GM12878 (cell line): ENCODE results near the gene SPG21. TPM values are rescaled to one million over a fixed set of nuclear protein-coding genes. Genes with fewer than 3 reads are reported as not detected.
A peak's percentile ranks its signal among the peaks of the same experiment; 100 is the strongest.

Experiments
- BHLHE40 ChIP-seq, 2 experiments: fragments of 450-650 bp in 1 of 2; IDR thresholded peaks; 2 replicates each; pipeline ENCODE4 v1.6.1; 2011 to 2017; ENCODE audit warnings: low read depth in 2 of 2, borderline replicate concordance in 1 of 2, improper control_type of control experiment in 1 of 2, low read length in 1 of 2, mild to moderate bottlenecking in 1 of 2
- BRCA1 ChIP-seq: IDR thresholded peaks from 2 replicates; pipeline ENCODE4 v1.6.1; 2011; ENCODE audit warnings: low read depth, low read length, improper control_type of control experiment
- CBFB ChIP-seq: IDR thresholded peaks from 2 replicates; pipeline ENCODE4 v1.6.1; 2016; ENCODE audit warnings: antibody characterized with exemption, low read depth
- CREB1 ChIP-seq: IDR thresholded peaks from 2 replicates; pipeline ENCODE4 v1.6.1; 2012; ENCODE audit warnings: low read depth, mild to moderate bottlenecking, inconsistent platforms
- ETV6 ChIP-seq, 2 experiments: fragments of 450-650 bp in 1 of 2; IDR thresholded peaks in 1 of 2; conservative IDR thresholded peaks in 1 of 2; 2 replicates each; pipeline ENCODE4 v1.6.1; 2014; ENCODE audit warnings: antibody characterized with exemption in 1 of 2, borderline replicate concordance in 1 of 2, low read depth in 1 of 2, mild to moderate bottlenecking in 1 of 2, moderate library complexity in 1 of 2
- FOS ChIP-seq: IDR thresholded peaks from 3 replicates; pipeline ENCODE4 v1.6.1; 2011; ENCODE audit warnings: borderline replicate concordance; ENCODE audit not compliant: insufficient read length; ENCODE audit errors: extremely low read depth
- FOXM1 ChIP-seq: IDR thresholded peaks from 2 replicates; pipeline ENCODE4 v1.6.1; 2012; ENCODE audit warnings: low read depth, mild to moderate bottlenecking, inconsistent platforms, low read length, moderate library complexity
- KAT2A ChIP-seq: conservative IDR thresholded peaks from 2 replicates; pipeline ENCODE4 v1.6.1; 2011; ENCODE audit warnings: low read depth, low read length; ENCODE audit not compliant: control insufficient read depth
- NRF1 ChIP-seq: conservative IDR thresholded peaks from 2 replicates; pipeline ENCODE4 v1.6.1; 2011; ENCODE audit warnings: mild to moderate bottlenecking, low read depth, low read length, improper control_type of control experiment
- PML ChIP-seq: IDR thresholded peaks from 2 replicates; pipeline ENCODE4 v1.6.1; 2012; ENCODE audit warnings: low read length, inconsistent platforms
- POLR2AphosphoS2 ChIP-seq: IDR thresholded peaks from 2 replicates; pipeline ENCODE4 v1.6.1; 2011; ENCODE audit warnings: low read depth, mild to moderate bottlenecking, low read length, improper control_type of control experiment, moderate library complexity
- POLR2AphosphoS5 ChIP-seq: IDR thresholded peaks from 2 replicates; pipeline ENCODE4 v1.6.1; 2011; ENCODE audit warnings: mild to moderate bottlenecking, low read length, inconsistent platforms
- POU2F2 ChIP-seq: IDR thresholded peaks from 3 replicates; pipeline ENCODE4 v1.6.1; 2011; ENCODE audit warnings: low read depth, mild to moderate bottlenecking, low read length, borderline replicate concordance
- RELA ChIP-seq: fragments of 450-650 bp; IDR thresholded peaks from 2 replicates; pipeline ENCODE4 v1.8.0; 2014; ENCODE audit warnings: borderline replicate concordance; ENCODE audit not compliant: partially characterized antibody
- SRF ChIP-seq, 2 experiments: IDR thresholded peaks; 2 replicates each; pipeline ENCODE4 v1.6.1; 2011; ENCODE audit warnings: low read depth in 2 of 2, low read length in 2 of 2, mild to moderate bottlenecking in 1 of 2, moderate library complexity in 1 of 2
- STAT3 ChIP-seq: IDR thresholded peaks from 2 replicates; pipeline ENCODE4 v1.6.1; 2011; ENCODE audit warnings: low read depth, low read length, improper control_type of control experiment
- TAF1 ChIP-seq: IDR thresholded peaks from 2 replicates; pipeline ENCODE4 v1.6.1; 2011; ENCODE audit warnings: mild to moderate bottlenecking, low read depth, low read length, borderline replicate concordance
- ZZZ3 ChIP-seq: IDR thresholded peaks from 2 replicates; pipeline ENCODE4 v1.6.1; 2011; ENCODE audit warnings: low read depth; ENCODE audit not compliant: control insufficient read depth, insufficient read length
- polyA plus RNA-seq, 11 experiments: library from polyadenylated mRNA; depleted of rRNA in 4 of 11; unstranded in 6 of 11; stranded (reverse) in 5 of 11; fragments of >200 nt; fragmentation: Nextera tagmentation in 4 of 11; fragmentation: Illumina TruSeq in 1 of 11; extraction: Ambion mirVana in 4 of 11; extraction: Trizol in 1 of 11; gene quantifications; 1 replicate in 1 of 11; 2 replicates in 10 of 11; pipeline versions ENCODE4 v1.2.1 to v1.2.3, GENCODE V29; 2011 to 2016; ENCODE audit warnings: inconsistent platforms in 2 of 11, missing spikeins in 2 of 11, low read depth in 1 of 11
- total RNA-seq, 4 experiments: library from RNA; depleted of rRNA in 3 of 4; stranded (reverse); fragments of >200 nt in 3 of 4; fragmentation: Illumina TruSeq in 1 of 4; extraction: Trizol in 1 of 4; gene quantifications; 2 replicates each; pipeline versions ENCODE4 v1.2.1 to v1.2.3, GENCODE V29; 2013 to 2021
- TF ChIP-seq, protein P1 (sequence below): fragments of 450-650 bp; formaldehyde crosslinking; IDR thresholded peaks from 2 replicates; pipeline ENCODE4 v1.5.0; 2022; ENCODE audit warnings: mild to moderate bottlenecking, missing genetic modification characterization
- TF ChIP-seq, protein P2 (sequence below): fragments of 450-650 bp; IDR thresholded peaks from 2 replicates; pipeline ENCODE4 v1.6.1; 2017; ENCODE audit warnings: low read depth, mild to moderate bottlenecking, moderate library complexity
- TF ChIP-seq, protein P3 (sequence below): IDR thresholded peaks from 2 replicates; pipeline ENCODE4 v1.6.1; 2012; ENCODE audit warnings: mild to moderate bottlenecking, low read depth, low read length

The SPG21 gene
- total and polyA plus RNA-seq, 10 of the 15 experiments (the other 5 are each of a cell fraction or from before 2014, with no cell fraction given), result 25.5 to 116 (median 68.0) TPM

DNA sequence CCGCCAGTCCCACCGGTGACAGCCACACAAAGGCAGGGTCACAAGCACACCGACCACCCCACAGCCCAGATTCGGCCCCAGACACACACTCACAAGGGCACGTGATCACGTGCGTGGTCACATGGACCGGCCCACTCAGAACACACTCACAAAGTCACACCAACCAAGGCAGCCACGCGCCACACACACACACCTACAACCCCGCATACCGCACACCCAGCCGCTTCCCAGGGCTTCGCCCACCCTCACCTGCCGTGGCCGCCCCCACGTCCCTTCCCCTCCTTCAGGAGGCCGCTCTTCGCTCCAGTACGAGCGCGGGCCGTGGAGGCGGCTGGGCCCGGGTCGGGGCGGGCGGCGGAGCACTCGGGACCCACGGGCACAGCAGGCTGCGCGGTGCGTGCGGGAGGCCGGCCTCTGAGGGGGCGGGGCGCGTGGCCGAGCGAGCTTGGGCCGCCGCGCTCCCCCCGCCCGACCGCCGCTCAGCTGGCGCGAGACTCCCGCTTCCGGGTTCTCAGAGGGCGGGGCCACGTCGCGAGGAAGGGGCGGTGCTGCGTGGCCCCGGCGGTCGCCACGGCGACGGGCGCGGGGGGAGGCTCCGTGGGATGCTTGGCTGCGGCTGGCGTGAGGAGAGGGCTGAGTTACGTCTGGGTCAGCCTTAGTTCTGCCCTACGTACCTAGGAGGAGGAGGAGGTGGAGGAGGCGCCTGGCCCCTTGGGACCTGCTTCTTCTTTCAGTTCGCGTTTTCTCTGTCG lies at the start of gene SPG21 (continued):
- TF ChIP-seq, protein P1, sequence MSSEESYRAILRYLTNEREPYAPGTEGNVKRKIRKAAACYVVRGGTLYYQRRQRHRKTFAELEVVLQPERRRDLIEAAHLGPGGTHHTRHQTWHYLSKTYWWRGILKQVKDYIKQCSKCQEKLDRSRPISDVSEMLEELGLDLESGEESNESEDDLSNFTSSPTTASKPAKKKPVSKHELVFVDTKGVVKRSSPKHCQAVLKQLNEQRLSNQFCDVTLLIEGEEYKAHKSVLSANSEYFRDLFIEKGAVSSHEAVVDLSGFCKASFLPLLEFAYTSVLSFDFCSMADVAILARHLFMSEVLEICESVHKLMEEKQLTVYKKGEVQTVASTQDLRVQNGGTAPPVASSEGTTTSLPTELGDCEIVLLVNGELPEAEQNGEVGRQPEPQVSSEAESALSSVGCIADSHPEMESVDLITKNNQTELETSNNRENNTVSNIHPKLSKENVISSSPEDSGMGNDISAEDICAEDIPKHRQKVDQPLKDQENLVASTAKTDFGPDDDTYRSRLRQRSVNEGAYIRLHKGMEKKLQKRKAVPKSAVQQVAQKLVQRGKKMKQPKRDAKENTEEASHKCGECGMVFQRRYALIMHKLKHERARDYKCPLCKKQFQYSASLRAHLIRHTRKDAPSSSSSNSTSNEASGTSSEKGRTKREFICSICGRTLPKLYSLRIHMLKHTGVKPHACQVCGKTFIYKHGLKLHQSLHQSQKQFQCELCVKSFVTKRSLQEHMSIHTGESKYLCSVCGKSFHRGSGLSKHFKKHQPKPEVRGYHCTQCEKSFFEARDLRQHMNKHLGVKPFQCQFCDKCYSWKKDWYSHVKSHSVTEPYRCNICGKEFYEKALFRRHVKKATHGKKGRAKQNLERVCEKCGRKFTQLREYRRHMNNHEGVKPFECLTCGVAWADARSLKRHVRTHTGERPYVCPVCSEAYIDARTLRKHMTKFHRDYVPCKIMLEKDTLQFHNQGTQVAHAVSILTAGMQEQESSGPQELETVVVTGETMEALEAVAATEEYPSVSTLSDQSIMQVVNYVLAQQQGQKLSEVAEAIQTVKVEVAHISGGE (CRISPR knock-in tag), result 0 out of 2 replicates have a peak, but pooled peaks have one; percentile 16
- 0 out of 4 replicates have a peak, but pooled peaks of 1 of the 2 experiments have one; percentile 58 for TF ChIP-seq ETV6 (conservative IDR thresholded peaks at IDR 0.05 in 1 of 2, IDR thresholded peaks at IDR 0.05 in 1 of 2; ENCODE audit: borderline replicate concordance in 1 of 2, low read depth in 1 of 2)
- peak; percentile 53 for TF ChIP-seq CREB1
- TF ChIP-seq KAT2A, result no peak
- peak; percentile 49; the same call in 1 of the 2 replicates for TF ChIP-seq TAF1
- peak; percentile 61 for TF ChIP-seq RELA
- TF ChIP-seq POLR2AphosphoS5, result peak; percentile 73; the same call in 1 of the 2 replicates
- TF ChIP-seq, protein P2, sequence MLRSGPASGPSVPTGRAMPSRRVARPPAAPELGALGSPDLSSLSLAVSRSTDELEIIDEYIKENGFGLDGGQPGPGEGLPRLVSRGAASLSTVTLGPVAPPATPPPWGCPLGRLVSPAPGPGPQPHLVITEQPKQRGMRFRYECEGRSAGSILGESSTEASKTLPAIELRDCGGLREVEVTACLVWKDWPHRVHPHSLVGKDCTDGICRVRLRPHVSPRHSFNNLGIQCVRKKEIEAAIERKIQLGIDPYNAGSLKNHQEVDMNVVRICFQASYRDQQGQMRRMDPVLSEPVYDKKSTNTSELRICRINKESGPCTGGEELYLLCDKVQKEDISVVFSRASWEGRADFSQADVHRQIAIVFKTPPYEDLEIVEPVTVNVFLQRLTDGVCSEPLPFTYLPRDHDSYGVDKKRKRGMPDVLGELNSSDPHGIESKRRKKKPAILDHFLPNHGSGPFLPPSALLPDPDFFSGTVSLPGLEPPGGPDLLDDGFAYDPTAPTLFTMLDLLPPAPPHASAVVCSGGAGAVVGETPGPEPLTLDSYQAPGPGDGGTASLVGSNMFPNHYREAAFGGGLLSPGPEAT, result peak; percentile 2
- no peak for TF ChIP-seq PML
- no peak for TF ChIP-seq STAT3
- TF ChIP-seq POLR2AphosphoS2, result 0 out of 2 replicates have a peak, but pooled peaks have one; percentile 71
- TF ChIP-seq FOXM1, result no peak
- no peak for TF ChIP-seq ZZZ3
- no peak for TF ChIP-seq CBFB
- TF ChIP-seq, protein P3, sequence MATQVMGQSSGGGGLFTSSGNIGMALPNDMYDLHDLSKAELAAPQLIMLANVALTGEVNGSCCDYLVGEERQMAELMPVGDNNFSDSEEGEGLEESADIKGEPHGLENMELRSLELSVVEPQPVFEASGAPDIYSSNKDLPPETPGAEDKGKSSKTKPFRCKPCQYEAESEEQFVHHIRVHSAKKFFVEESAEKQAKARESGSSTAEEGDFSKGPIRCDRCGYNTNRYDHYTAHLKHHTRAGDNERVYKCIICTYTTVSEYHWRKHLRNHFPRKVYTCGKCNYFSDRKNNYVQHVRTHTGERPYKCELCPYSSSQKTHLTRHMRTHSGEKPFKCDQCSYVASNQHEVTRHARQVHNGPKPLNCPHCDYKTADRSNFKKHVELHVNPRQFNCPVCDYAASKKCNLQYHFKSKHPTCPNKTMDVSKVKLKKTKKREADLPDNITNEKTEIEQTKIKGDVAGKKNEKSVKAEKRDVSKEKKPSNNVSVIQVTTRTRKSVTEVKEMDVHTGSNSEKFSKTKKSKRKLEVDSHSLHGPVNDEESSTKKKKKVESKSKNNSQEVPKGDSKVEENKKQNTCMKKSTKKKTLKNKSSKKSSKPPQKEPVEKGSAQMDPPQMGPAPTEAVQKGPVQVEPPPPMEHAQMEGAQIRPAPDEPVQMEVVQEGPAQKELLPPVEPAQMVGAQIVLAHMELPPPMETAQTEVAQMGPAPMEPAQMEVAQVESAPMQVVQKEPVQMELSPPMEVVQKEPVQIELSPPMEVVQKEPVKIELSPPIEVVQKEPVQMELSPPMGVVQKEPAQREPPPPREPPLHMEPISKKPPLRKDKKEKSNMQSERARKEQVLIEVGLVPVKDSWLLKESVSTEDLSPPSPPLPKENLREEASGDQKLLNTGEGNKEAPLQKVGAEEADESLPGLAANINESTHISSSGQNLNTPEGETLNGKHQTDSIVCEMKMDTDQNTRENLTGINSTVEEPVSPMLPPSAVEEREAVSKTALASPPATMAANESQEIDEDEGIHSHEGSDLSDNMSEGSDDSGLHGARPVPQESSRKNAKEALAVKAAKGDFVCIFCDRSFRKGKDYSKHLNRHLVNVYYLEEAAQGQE, result no peak
- no peak for TF ChIP-seq BRCA1
- TF ChIP-seq SRF (IDR thresholded peaks at IDR 0.05; ENCODE audit: low read depth in 2 of 2, low read length in 2 of 2), result no peak
- peak; percentile 66 for TF ChIP-seq FOS
- TF ChIP-seq NRF1, result no peak
- peak; percentile 96 to 99 for TF ChIP-seq BHLHE40 (IDR thresholded peaks at IDR 0.05; ENCODE audit: borderline replicate concordance in 1 of 2, low read depth in 2 of 2, low read length in 1 of 2)
- TF ChIP-seq POU2F2, result 0 out of 3 replicates have a peak, but pooled peaks have one; percentile 41
